HepG2 (cell line): ENCODE results near the gene ATRN. TPM values are rescaled to one million over a fixed set of nuclear protein-coding genes. Genes with fewer than 3 reads are reported as not detected.

Experiments used
- ADNP ChIP-seq: sonication (generic); formaldehyde crosslinking; IDR thresholded peaks from 2 replicates; pipeline ENCODE4 v1.4.0; 2020; ENCODE audit warnings: missing genetic modification reagents
- BCL6 ChIP-seq: IDR thresholded peaks from 2 replicates; pipeline ENCODE4 v1.6.1; 2016; ENCODE audit warnings: missing genetic modification reagents, missing compliant biosample characterization
- FLYWCH1 ChIP-seq: sonication (generic); formaldehyde crosslinking; IDR thresholded peaks from 2 replicates; pipeline ENCODE4 v1.8.1; 2023; ENCODE audit warnings: mild to moderate bottlenecking, missing genetic modification reagents
- FOXM1 ChIP-seq: sonication (generic); formaldehyde crosslinking; IDR thresholded peaks from 2 replicates; pipeline ENCODE4 v1.5.0; 2020; ENCODE audit warnings: missing genetic modification reagents
- HNF4G ChIP-seq, 2 experiments: sonication (generic) in 1 of 2; formaldehyde crosslinking in 1 of 2; IDR thresholded peaks; 2 replicates each; pipeline versions ENCODE4 v1.4.0 to v1.6.1; 2011 to 2020; ENCODE audit warnings: borderline replicate concordance in 2 of 2, low read depth in 2 of 2, mild to moderate bottlenecking in 2 of 2, low read length in 1 of 2, missing genetic modification reagents in 1 of 2, moderate library complexity in 1 of 2
- IRF1 ChIP-seq: sonication (generic); formaldehyde crosslinking; IDR thresholded peaks from 2 replicates; pipeline ENCODE4 v1.4.0; 2020; ENCODE audit warnings: low read depth, mild to moderate bottlenecking, missing genetic modification reagents
- KDM5B ChIP-seq: sonication (generic); formaldehyde crosslinking; IDR thresholded peaks from 2 replicates; pipeline ENCODE4 v1.4.0; 2020; ENCODE audit warnings: missing genetic modification reagents, mild to moderate bottlenecking, borderline replicate concordance
- KLF6 ChIP-seq: IDR thresholded peaks from 2 replicates; pipeline ENCODE4 v1.8.0; 2016; ENCODE audit warnings: missing biosample characterization, missing genetic modification reagents
- NBN ChIP-seq: fragments of 450-650 bp; conservative IDR thresholded peaks from 2 replicates; pipeline ENCODE4 v1.6.1; 2017
- PREB ChIP-seq: sonication (generic); formaldehyde crosslinking; IDR thresholded peaks from 2 replicates; pipeline ENCODE4 v1.4.0; 2020; ENCODE audit warnings: missing genetic modification reagents
- SAP130 ChIP-seq: IDR thresholded peaks from 2 replicates; pipeline ENCODE4 v1.6.1; 2016; ENCODE audit warnings: low read depth
- SCMH1 ChIP-seq: sonication (generic); formaldehyde crosslinking; IDR thresholded peaks from 2 replicates; pipeline ENCODE4 v1.9.0; 2021; ENCODE audit warnings: missing genetic modification reagents, mild to moderate bottlenecking, borderline replicate concordance
- SOX5 ChIP-seq: IDR thresholded peaks from 2 replicates; pipeline ENCODE4 v1.6.1; 2016; ENCODE audit warnings: borderline replicate concordance
- ZBTB42 ChIP-seq: sonication (generic); formaldehyde crosslinking; IDR thresholded peaks from 2 replicates; pipeline ENCODE4 v1.5.0; 2020; ENCODE audit warnings: mild to moderate bottlenecking, missing genetic modification reagents
- ZFP41 ChIP-seq: sonication (generic); formaldehyde crosslinking; IDR thresholded peaks from 2 replicates; pipeline ENCODE4 v1.4.0; 2020; ENCODE audit warnings: mild to moderate bottlenecking, missing genetic modification reagents, borderline replicate concordance
- ZMYM2 ChIP-seq: sonication (generic); formaldehyde crosslinking; IDR thresholded peaks from 2 replicates; pipeline ENCODE4 v1.8.0; 2022; ENCODE audit warnings: mild to moderate bottlenecking, missing genetic modification reagents
- ZNF225 ChIP-seq: sonication (generic); formaldehyde crosslinking; IDR thresholded peaks from 2 replicates; pipeline ENCODE4 v1.4.0; 2020; ENCODE audit warnings: mild to moderate bottlenecking, missing genetic modification reagents
- ZNF333 ChIP-seq: sonication (generic); formaldehyde crosslinking; IDR thresholded peaks from 2 replicates; pipeline ENCODE4 v1.4.0; 2020; ENCODE audit warnings: mild to moderate bottlenecking, missing genetic modification reagents, borderline replicate concordance
- ZNF550 ChIP-seq: sonication (generic); formaldehyde crosslinking; IDR thresholded peaks from 2 replicates; pipeline ENCODE4 v1.4.0; 2020; ENCODE audit warnings: mild to moderate bottlenecking, missing genetic modification reagents, borderline replicate concordance
- ZNF616 ChIP-seq: sonication (generic); formaldehyde crosslinking; IDR thresholded peaks from 2 replicates; pipeline ENCODE4 v1.5.0; 2020; ENCODE audit warnings: low read depth, mild to moderate bottlenecking, missing genetic modification reagents
- ZNF672 ChIP-seq: sonication (generic); formaldehyde crosslinking; IDR thresholded peaks from 2 replicates; pipeline ENCODE4 v1.8.1; 2022; ENCODE audit warnings: missing genetic modification reagents
- ZNF710 ChIP-seq: sonication (generic); formaldehyde crosslinking; IDR thresholded peaks from 2 replicates; pipeline ENCODE4 v1.5.0; 2020; ENCODE audit warnings: mild to moderate bottlenecking, missing genetic modification reagents, borderline replicate concordance
- ZNF772 ChIP-seq: sonication (generic); formaldehyde crosslinking; IDR thresholded peaks from 2 replicates; pipeline ENCODE4 v1.5.0; 2020; ENCODE audit warnings: mild to moderate bottlenecking, missing genetic modification reagents
- ZSCAN20 ChIP-seq: sonication (generic); formaldehyde crosslinking; IDR thresholded peaks from 2 replicates; pipeline ENCODE4 v1.4.0; 2020; ENCODE audit warnings: missing genetic modification reagents, mild to moderate bottlenecking, borderline replicate concordance
- polyA plus RNA-seq, 8 experiments: library from polyadenylated mRNA; depleted of rRNA in 3 of 8; stranded (reverse) in 7 of 8; unstranded in 1 of 8; fragments of >200 nt; fragmentation: Illumina TruSeq in 4 of 8; extraction: Trizol in 4 of 8; gene quantifications; 2 replicates each; pipeline versions ENCODE4 v1.2.1 to v1.2.3, GENCODE V29; 2011 to 2016; ENCODE audit warnings: low read depth in 4 of 8, missing spikeins in 1 of 8, mixed read lengths in 1 of 8; ENCODE audit not compliant: insufficient read depth in 1 of 8
- total RNA-seq, 5 experiments: library from RNA; depleted of rRNA; stranded (reverse); fragments of >200 nt; fragmentation: Illumina TruSeq; extraction: Trizol; gene quantifications; 2 replicates each; pipeline ENCODE4 v1.2.3, GENCODE V29; 2016; ENCODE audit warnings: low read depth in 1 of 5
- TF ChIP-seq, protein P1 (sequence below): sonication (generic); formaldehyde crosslinking; conservative IDR thresholded peaks from 2 replicates; pipeline ENCODE4 v1.4.0; 2020; ENCODE audit warnings: missing genetic modification reagents

ATRN gene
- total and polyA plus RNA-seq, 2 of the 13 experiments (the other 11 are each of a cell fraction or from before 2014, with no cell fraction given): 44.2 to 81.1 TPM

DNA sequence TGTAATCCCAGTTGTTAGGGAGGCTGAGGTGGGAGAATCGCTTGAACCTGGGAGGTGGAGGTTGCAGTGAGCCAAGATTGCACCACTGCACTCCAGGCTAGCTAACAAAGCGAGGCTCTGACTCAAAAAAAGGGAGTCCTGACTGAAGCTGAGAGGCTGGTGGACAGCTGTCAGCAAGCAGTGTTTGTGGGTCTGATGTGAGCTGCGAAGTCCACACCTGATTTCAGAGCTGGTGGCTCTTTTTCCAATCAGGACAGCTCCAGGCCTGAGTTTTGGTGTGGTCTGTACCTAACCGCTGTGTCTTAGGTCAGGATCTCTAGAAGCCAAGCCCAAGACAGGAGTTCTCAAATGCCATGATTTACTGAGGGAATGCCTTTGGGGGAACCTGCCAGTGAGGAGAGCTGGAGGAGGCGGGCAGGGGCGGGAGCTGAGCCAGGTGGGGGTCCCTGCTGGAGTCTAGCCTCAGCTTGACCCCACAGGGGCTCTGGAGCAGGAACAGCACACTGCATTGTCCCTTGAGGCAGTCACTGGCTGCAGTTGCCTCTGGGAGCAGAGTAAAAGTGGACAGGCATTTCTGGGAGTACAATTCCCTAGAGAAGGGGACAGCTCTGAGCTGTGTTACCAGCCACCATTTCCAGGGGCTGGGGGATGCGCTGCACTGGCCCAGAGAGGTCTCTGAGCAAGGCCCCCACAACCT is 187.3 kb downstream of the ATRN start (continued):
- TF ChIP-seq ZNF710 (CRISPR knock-in tag) (0 out of 2 replicates have a peak, but pooled peaks have one; percentile 11), ZNF225 (CRISPR knock-in tag) (no peak), FOXM1 (CRISPR knock-in tag) (no peak), ZBTB42 (CRISPR knock-in tag) (peak; percentile 27; the same call in 1 of the 2 replicates), NBN (no peak), HNF4G (IDR thresholded peaks at IDR 0.05; ENCODE audit: borderline replicate concordance, low read depth, low read length) (no peak), HNF4G (CRISPR knock-in tag; IDR thresholded peaks at IDR 0.05; ENCODE audit: borderline replicate concordance, low read depth) (no peak), SCMH1 (no peak), PREB (CRISPR knock-in tag) (no peak), IRF1 (CRISPR knock-in tag) (no peak), SAP130 (CRISPR knock-in tag) (no peak), SOX5 (CRISPR knock-in tag) (no peak), BCL6 (CRISPR knock-in tag) (no peak), ZNF772 (no peak), ZMYM2 (CRISPR knock-in tag) (no peak), ZNF616 (CRISPR knock-in tag) (0 out of 2 replicates have a peak, but pooled peaks have one; percentile 49), ZNF333 (CRISPR knock-in tag) (peak; percentile 56; the same call in 1 of the 2 replicates), ZNF672 (CRISPR knock-in tag) (no peak), ZSCAN20 (CRISPR knock-in tag) (no peak), ADNP (CRISPR knock-in tag) (no peak), FLYWCH1 (CRISPR knock-in tag) (0 out of 2 replicates have a peak, but pooled peaks have one; percentile 24), ZNF550 (peak; percentile 75; the same call in 1 of the 2 replicates), KDM5B (CRISPR knock-in tag) (no peak), KLF6 (CRISPR knock-in tag) (no peak), ZFP41 (0 out of 2 replicates have a peak, but pooled peaks have one; percentile 19)
- TF ChIP-seq, protein P1, sequence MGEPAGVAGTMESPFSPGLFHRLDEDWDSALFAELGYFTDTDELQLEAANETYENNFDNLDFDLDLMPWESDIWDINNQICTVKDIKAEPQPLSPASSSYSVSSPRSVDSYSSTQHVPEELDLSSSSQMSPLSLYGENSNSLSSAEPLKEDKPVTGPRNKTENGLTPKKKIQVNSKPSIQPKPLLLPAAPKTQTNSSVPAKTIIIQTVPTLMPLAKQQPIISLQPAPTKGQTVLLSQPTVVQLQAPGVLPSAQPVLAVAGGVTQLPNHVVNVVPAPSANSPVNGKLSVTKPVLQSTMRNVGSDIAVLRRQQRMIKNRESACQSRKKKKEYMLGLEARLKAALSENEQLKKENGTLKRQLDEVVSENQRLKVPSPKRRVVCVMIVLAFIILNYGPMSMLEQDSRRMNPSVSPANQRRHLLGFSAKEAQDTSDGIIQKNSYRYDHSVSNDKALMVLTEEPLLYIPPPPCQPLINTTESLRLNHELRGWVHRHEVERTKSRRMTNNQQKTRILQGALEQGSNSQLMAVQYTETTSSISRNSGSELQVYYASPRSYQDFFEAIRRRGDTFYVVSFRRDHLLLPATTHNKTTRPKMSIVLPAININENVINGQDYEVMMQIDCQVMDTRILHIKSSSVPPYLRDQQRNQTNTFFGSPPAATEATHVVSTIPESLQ (CRISPR knock-in tag): no peak
